Glutamatergic neuron (in vitro differentiated cells): Measurements from ENCODE around the gene ACVRL1. TPM values are rescaled to one million over a fixed set of nuclear protein-coding genes. Genes with fewer than 3 reads are reported as not detected.

Experiments
- total RNA-seq: library from RNA; stranded (reverse); fragmentation: NEBNext Ultra II Directional; extraction: Animal tissue kit (Norgen Biotek cat#: 25700); gene quantifications from one replicate; pipeline ENCODE4 v1.2.1, GENCODE V29; 2021; ENCODE audit not compliant: unreplicated experiment

Gene ACVRL1
- total RNA-seq, 1 donor from 2014 or later, result 0.39 TPM

Other genes starting within 250 kb of the ACVRL1 start
- 107 TPM for gene FIGNL2, start 58.8 kb upstream of the ACVRL1 start, total RNA-seq
- gene ANKRD33, start 19.4 kb upstream of the ACVRL1 start, total RNA-seq, result not detected
- gene ACVR1B, start 44.2 kb downstream of the ACVRL1 start, total RNA-seq, result 50.2 TPM
- 31.3 TPM for gene TAMALIN, start 99.4 kb downstream of the ACVRL1 start, total RNA-seq
- 8.5 TPM for gene NR4A1, start 143.9 kb downstream of the ACVRL1 start, total RNA-seq
- gene ATG101, start 162.5 kb downstream of the ACVRL1 start, total RNA-seq, result 26.2 TPM
- 0.88 TPM for gene SMIM41, start 172.2 kb downstream of the ACVRL1 start, total RNA-seq